ENCODE measurements around the gene LRRC10B. TPM values are rescaled to one million over a fixed set of nuclear protein-coding genes. Genes with fewer than 3 reads are reported as not detected.

The LRRC10B gene
- total RNA-seq, 1 donor from 2014 or later: not detected

DNA sequence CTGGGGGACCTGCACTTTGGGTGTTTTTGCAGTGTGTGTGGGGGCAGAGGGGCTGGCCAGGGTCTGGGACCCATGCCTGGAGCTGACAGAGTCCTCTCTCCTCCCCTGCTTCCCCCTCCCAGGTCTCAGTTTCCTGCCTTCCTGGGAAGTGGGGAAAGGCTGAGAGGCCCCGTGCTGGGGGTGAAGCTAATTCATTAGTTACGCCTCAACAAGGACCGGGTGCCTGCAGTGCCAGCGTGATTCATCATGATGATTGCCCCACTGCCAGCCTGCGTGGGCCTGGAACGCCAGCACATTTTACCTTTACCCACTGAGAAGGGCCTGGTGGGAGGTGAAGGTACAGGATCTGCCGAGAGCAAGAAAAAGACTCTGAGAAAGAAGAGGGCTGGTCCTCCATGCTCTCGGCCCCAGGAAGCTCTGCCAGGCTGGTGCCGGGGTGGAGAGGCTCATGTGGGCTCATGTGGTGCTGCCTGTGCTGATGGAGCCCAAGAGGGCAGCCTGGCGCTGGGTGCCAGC, 2.9 kb upstream of the LRRC10B start:
- H3K9me3 ChIP-seq (ENCODE audit: control insufficient read depth in 3 of 3, low read length in 3 of 3): no peaks in the 10 kb centered on the region
- H3K27me3 ChIP-seq (ENCODE audit: control insufficient read depth in 3 of 3, insufficient read depth in 3 of 3, low read length in 3 of 3): peaks cover 39 to 52% (median 43%) of the 10 kb centered on the region in 3 donors
- H3K27ac ChIP-seq (ENCODE audit: low read depth, low read length): no peak overlapping the region
- peaks cover 10 to 18% (median 17%) of the 10 kb centered on the region in 3 donors for H3K4me1 ChIP-seq (ENCODE audit: control insufficient read depth in 3 of 3, insufficient read depth in 3 of 3, low read length in 3 of 3)
- no peak overlapping the region for H3K9ac ChIP-seq (ENCODE audit: low read depth in 1 of 3, low read length in 3 of 3)
- no peaks in the 10 kb centered on the region for H3K36me3 ChIP-seq (ENCODE audit: control insufficient read depth in 3 of 3, insufficient read depth in 3 of 3, low read length in 3 of 3)
- no peak overlapping the region for H3K4me3 ChIP-seq (ENCODE audit: low read length in 3 of 3)

DNA sequence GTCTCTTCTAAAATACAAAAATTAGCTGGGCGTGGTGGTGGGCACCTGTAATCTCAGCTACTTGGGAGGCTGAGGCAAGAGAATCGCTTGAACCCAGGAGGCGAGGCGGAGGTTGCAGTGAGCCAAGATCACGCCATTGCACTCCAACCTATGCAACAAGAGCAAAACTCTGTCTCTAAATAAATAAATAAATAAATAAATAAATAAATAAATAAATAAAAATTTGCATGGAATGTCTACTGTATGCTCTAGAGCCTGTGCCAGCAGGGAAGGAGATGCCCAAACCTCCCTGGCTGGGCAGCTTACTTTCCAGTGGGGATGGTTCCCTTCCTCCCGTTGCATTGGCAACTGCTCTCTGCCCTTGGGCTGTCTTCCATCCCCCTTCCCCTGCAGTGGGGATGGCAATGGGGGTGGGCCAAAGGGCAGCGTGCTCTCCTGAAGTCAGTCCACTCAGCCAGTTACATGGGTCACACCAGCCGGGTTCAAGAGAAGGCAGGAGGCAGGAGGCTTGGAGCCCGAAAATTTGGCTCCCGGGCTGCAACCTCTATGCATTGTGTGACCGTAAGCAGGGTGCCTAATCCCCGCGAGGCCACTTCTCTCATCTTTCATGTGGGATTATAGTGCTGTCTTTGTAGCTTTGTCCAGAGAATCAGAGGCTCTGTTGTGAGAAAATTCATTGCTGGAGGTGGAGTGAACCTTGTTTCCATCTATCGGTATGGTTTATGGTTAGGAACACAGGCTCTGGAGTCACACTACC, 1.4 kb upstream of the LRRC10B start:
- no peak overlapping the region for H3K27ac ChIP-seq (ENCODE audit: low read depth, low read length)
- H3K9me3 ChIP-seq (ENCODE audit: control insufficient read depth in 3 of 3, low read length in 3 of 3): no peaks in the 10 kb centered on the region
- no peaks in the 10 kb centered on the region for H3K36me3 ChIP-seq (ENCODE audit: control insufficient read depth in 3 of 3, insufficient read depth in 3 of 3, low read length in 3 of 3)
- H3K9ac ChIP-seq (ENCODE audit: low read depth in 1 of 3, low read length in 3 of 3): no peak overlapping the region
- H3K4me3 ChIP-seq (ENCODE audit: low read length in 3 of 3): no peak overlapping the region
- H3K4me1 ChIP-seq (ENCODE audit: control insufficient read depth in 3 of 3, insufficient read depth in 3 of 3, low read length in 3 of 3): peaks cover 16 to 18% (median 17%) of the 10 kb centered on the region in 3 donors
- peaks cover 47 to 63% (median 52%) of the 10 kb centered on the region in 3 donors for H3K27me3 ChIP-seq (ENCODE audit: control insufficient read depth in 3 of 3, insufficient read depth in 3 of 3, low read length in 3 of 3)

DNA sequence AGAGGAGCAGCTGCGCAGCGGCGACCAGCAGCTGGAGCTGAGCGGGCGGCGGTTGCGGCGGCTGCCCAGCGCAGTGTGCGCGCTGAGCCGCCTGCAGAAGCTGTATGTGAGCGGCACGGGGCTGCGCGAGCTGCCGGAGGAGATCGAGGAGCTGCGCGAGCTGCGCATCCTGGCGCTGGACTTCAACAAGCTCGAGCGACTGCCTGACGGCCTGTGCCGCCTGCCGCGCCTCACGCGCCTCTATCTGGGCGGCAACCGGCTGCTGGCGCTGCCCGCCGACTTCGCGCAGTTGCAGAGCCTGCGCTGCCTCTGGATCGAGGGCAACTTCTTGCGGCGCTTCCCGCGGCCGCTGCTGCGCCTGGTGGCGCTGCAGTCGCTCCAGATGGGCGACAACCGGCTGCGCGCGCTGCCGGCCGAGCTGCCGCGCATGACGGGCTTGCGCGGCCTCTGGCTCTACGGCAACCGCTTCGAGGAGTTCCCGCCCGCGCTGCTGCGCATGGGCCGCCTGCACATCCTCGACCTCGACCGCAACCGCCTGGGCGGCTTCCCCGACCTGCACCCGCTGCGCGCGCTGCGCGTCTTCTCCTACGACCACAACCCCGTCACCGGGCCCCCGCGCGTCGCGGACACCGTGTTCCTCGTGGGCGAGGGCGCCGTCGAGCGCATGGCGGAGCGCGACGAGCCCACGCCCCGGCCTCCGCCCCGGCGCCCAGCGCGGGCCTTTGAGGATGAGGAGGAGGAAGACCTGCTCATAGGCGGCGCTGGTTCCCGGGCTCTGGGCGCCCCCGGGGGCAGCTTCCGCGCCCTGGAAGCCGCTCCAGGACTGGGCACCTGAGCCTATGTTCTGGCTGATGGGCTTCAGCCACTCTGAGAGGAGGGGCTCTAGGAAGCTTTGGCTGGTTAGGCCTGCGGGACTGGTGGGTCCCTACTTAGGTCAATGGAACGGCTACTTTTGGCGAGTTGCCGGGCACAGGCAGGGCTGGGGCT, 787 bp downstream of the LRRC10B start:
- H3K36me3 ChIP-seq (ENCODE audit: control insufficient read depth in 3 of 3, insufficient read depth in 3 of 3, low read length in 3 of 3): no peaks in the 10 kb centered on the region
- peak overlapping the region in 2 of 3 donors; percentile 54 for H3K4me3 ChIP-seq (ENCODE audit: low read length in 3 of 3)
- peaks cover 54 to 68% (median 62%) of the 10 kb centered on the region in 3 donors for H3K27me3 ChIP-seq (ENCODE audit: control insufficient read depth in 3 of 3, insufficient read depth in 3 of 3, low read length in 3 of 3)
- H3K9me3 ChIP-seq (ENCODE audit: control insufficient read depth in 3 of 3, low read length in 3 of 3): no peaks in the 10 kb centered on the region
- H3K9ac ChIP-seq (ENCODE audit: low read depth in 1 of 3, low read length in 3 of 3): peak overlapping the region in 2 of 3 donors; percentile 14 to 54
- H3K4me1 ChIP-seq (ENCODE audit: control insufficient read depth in 3 of 3, insufficient read depth in 3 of 3, low read length in 3 of 3): peaks cover 16 to 18% (median 17%) of the 10 kb centered on the region in 3 donors
- H3K27ac ChIP-seq (ENCODE audit: low read depth, low read length): peak overlapping the region; percentile 37

DNA sequence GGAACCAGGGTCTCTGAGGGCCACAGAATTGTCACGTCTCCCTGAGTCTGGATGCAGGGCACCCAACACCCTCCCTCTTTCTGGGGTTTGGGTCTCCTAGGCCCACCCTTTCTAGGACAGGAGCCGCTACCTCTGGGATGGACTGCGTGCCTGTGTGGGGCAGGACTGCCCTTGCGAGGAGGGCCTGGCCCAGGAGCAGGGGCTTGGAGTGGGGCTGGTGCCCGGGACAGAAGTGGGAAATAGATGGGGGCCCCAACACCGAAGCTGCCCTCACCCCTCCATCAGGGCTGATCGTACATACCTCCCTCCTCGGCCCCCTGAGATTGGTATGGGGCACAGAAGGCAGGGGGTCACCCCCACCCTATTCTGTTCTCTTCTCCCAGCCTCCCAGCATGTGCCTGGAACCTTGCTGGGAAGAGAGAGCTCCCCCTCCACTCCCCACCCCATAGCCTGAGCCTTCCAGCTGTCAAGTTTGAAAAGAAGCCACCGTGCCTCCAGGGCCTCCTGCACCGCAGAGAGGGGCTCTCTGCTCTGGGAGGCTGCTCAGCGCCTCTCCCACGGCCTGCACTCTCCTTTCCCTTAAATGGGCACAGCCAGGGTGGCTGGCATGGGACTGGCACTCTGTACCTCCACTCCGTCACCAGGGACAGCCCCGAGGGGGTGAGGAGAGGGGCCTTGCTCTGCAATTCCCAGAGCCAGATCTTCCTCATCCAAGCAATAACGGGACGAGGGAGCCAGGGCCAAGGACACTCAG, 1.8 kb downstream of the LRRC10B start:
- Histone ChIP-seq H3K9ac (ENCODE audit: low read depth in 1 of 3, low read length in 3 of 3) (peak overlapping the region in 1 of 3 donors; percentile 54), H3K27ac (ENCODE audit: low read depth, low read length) (peak overlapping the region; percentile 37), H3K36me3 (ENCODE audit: control insufficient read depth in 3 of 3, insufficient read depth in 3 of 3, low read length in 3 of 3) (no peaks in the 10 kb centered on the region), H3K4me1 (ENCODE audit: control insufficient read depth in 3 of 3, insufficient read depth in 3 of 3, low read length in 3 of 3) (peaks cover 16 to 18% (median 17%) of the 10 kb centered on the region in 3 donors), H3K27me3 (ENCODE audit: control insufficient read depth in 3 of 3, insufficient read depth in 3 of 3, low read length in 3 of 3) (peaks cover 54 to 62% (median 56%) of the 10 kb centered on the region in 3 donors), H3K9me3 (ENCODE audit: control insufficient read depth in 3 of 3, low read length in 3 of 3) (no peaks in the 10 kb centered on the region), H3K4me3 (ENCODE audit: low read length in 3 of 3) (no peak overlapping the region)

DNA sequence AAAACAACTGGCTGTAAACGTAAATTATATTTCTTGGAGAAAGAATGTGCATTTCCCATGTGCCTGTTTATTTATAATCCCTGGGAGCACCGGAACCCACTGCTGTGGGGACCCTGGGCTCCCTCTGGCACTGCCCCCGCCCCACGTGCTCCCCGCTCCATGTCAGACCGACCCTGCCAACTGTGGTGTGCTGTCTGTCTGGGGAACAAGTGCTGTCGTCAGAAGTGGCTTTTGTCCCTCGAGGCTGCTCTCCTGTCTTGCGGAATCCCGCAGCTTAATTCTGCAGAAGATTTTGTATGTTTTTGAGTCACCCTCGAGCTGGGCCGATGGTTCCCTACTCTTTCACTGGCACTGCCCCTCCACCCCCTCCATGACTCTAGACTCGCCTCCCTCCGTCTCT, 2.4 kb downstream of the LRRC10B start:
- no peaks in the 10 kb centered on the region for H3K36me3 ChIP-seq (ENCODE audit: control insufficient read depth in 3 of 3, insufficient read depth in 3 of 3, low read length in 3 of 3)
- H3K27ac ChIP-seq (ENCODE audit: low read depth, low read length): no peak overlapping the region
- peaks cover 16 to 18% (median 17%) of the 10 kb centered on the region in 3 donors for H3K4me1 ChIP-seq (ENCODE audit: control insufficient read depth in 3 of 3, insufficient read depth in 3 of 3, low read length in 3 of 3)
- no peaks in the 10 kb centered on the region for H3K9me3 ChIP-seq (ENCODE audit: control insufficient read depth in 3 of 3, low read length in 3 of 3)
- H3K9ac ChIP-seq (ENCODE audit: low read depth in 1 of 3, low read length in 3 of 3): no peak overlapping the region
- no peak overlapping the region for H3K4me3 ChIP-seq (ENCODE audit: low read length in 3 of 3)
- peaks cover 50 to 58% (median 51%) of the 10 kb centered on the region in 3 donors for H3K27me3 ChIP-seq (ENCODE audit: control insufficient read depth in 3 of 3, insufficient read depth in 3 of 3, low read length in 3 of 3)

DNA sequence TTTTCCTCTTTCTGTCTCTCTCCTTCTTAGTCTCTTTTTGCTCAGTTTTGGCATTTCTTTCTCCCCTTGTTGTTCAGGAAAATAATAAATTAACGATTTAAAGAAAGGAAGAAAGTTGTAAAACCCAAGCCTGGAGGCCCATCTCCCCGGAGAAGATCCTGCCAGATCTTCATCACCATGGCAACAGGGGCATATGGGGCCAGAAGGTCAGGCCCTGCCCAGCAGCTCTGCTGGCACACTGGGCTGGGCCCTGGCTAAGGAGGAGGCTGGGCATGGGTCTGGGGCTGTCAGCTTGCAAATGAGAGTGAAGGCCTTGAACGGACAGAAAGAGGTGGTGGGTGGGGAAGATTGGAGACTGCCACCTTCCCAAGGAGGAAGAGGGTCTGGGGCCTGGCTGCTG, 2.8 kb downstream of the LRRC10B start:
- Histone ChIP-seq H3K4me1 (ENCODE audit: control insufficient read depth in 3 of 3, insufficient read depth in 3 of 3, low read length in 3 of 3) (peaks cover 16 to 18% (median 17%) of the 10 kb centered on the region in 3 donors), H3K27me3 (ENCODE audit: control insufficient read depth in 3 of 3, insufficient read depth in 3 of 3, low read length in 3 of 3) (peaks cover 46 to 53% (median 47%) of the 10 kb centered on the region in 3 donors), H3K9ac (ENCODE audit: low read depth in 1 of 3, low read length in 3 of 3) (no peak overlapping the region), H3K9me3 (ENCODE audit: control insufficient read depth in 3 of 3, low read length in 3 of 3) (no peaks in the 10 kb centered on the region), H3K4me3 (ENCODE audit: low read length in 3 of 3) (no peak overlapping the region), H3K36me3 (ENCODE audit: control insufficient read depth in 3 of 3, insufficient read depth in 3 of 3, low read length in 3 of 3) (no peaks in the 10 kb centered on the region), H3K27ac (ENCODE audit: low read depth, low read length) (no peak overlapping the region)

DNA sequence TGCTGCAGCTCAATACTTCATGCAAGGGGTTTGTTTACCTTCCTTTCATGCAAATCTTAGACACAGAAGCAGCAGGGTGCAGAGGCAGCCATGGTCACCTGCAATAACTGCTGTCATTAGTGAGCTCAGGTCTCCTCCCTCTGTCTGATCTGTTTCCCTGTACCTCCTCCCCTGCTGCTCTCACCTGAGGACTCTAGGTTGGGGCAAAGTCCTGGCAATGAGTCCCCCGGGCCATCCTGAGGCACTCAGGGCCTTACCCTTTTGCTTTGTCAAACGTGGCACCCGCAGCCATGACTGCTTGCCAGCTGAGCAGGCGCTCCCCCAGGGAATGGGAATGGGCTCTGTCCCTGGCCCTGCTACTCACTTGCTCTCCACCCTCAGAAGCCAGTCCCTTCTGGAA, 3.9 kb downstream of the LRRC10B start:
- Histone ChIP-seq H3K27ac (ENCODE audit: low read depth, low read length) (no peak overlapping the region), H3K36me3 (ENCODE audit: control insufficient read depth in 3 of 3, insufficient read depth in 3 of 3, low read length in 3 of 3) (no peaks in the 10 kb centered on the region), H3K4me1 (ENCODE audit: control insufficient read depth in 3 of 3, insufficient read depth in 3 of 3, low read length in 3 of 3) (peaks cover 21 to 28% (median 23%) of the 10 kb centered on the region in 3 donors), H3K4me3 (ENCODE audit: low read length in 3 of 3) (no peak overlapping the region), H3K27me3 (ENCODE audit: control insufficient read depth in 3 of 3, insufficient read depth in 3 of 3, low read length in 3 of 3) (peaks cover 39 to 49% (median 46%) of the 10 kb centered on the region in 3 donors), H3K9ac (ENCODE audit: low read depth in 1 of 3, low read length in 3 of 3) (peak overlapping the region in 1 of 3 donors; percentile 25), H3K9me3 (ENCODE audit: control insufficient read depth in 3 of 3, low read length in 3 of 3) (no peaks in the 10 kb centered on the region)

DNA sequence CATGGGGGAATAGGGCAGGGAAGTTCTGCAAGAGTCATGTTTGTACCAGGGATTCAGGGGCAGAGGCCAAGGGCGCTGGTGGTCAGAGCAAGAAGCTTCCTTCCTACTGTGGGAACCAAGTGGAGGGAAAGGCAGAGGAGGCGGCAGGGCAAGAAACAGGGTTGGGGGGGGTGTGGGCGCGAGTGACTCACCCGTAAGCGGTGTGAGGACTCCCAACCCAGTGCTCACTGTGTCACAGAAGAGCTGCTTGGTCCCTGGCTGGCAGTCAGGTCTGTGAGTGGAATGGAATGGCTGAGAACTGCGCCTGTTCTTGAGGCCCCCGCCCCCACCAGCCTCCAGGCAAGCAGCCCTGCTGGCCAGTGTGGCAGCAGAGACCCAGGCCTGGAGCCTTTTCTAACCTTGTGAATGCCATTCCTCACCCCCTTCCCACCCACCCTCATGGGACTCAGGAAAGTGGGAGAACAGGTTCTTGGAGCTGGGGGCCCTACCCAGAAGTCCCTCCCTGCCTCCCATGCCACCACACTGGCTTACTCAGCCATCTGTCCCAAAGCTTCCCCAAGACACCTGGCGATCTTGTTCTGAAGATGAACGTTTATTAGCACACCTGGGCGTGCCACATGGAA, 4.7 kb downstream of the LRRC10B start:
- H3K27me3 ChIP-seq (ENCODE audit: control insufficient read depth in 3 of 3, insufficient read depth in 3 of 3, low read length in 3 of 3): peaks cover 31 to 41% (median 39%) of the 10 kb centered on the region in 3 donors

More for the DNA sequence above, 4.7 kb downstream of the LRRC10B start:
- no peak overlapping the region for H3K27ac ChIP-seq (ENCODE audit: low read depth, low read length)
- no peak overlapping the region for H3K4me3 ChIP-seq (ENCODE audit: low read length in 3 of 3)
- peaks cover 18 to 23% (median 23%) of the 10 kb centered on the region in 3 donors for H3K4me1 ChIP-seq (ENCODE audit: control insufficient read depth in 3 of 3, insufficient read depth in 3 of 3, low read length in 3 of 3)
- H3K36me3 ChIP-seq (ENCODE audit: control insufficient read depth in 3 of 3, insufficient read depth in 3 of 3, low read length in 3 of 3): no peaks in the 10 kb centered on the region
- H3K9ac ChIP-seq (ENCODE audit: low read depth in 1 of 3, low read length in 3 of 3): peak overlapping the region in 1 of 3 donors; percentile 25
- H3K9me3 ChIP-seq (ENCODE audit: control insufficient read depth in 3 of 3, low read length in 3 of 3): no peaks in the 10 kb centered on the region

All from skeletal muscle tissue (tissue), 4 donors.